NCI-H526 (cell line): Measurements from ENCODE around the gene MAPK14.
"Not testable (repeated sequence)": the region's sequence is repeated elsewhere in the genome, so short reads cannot be mapped to it uniquely, and the experiment has no call there.

Experiments
- DNase-seq, 2 experiments: peaks; one replicate each; lab custom pipeline; 2025; lab: John Stamatoyannopoulos, UW

MAPK14 gene

DNA sequence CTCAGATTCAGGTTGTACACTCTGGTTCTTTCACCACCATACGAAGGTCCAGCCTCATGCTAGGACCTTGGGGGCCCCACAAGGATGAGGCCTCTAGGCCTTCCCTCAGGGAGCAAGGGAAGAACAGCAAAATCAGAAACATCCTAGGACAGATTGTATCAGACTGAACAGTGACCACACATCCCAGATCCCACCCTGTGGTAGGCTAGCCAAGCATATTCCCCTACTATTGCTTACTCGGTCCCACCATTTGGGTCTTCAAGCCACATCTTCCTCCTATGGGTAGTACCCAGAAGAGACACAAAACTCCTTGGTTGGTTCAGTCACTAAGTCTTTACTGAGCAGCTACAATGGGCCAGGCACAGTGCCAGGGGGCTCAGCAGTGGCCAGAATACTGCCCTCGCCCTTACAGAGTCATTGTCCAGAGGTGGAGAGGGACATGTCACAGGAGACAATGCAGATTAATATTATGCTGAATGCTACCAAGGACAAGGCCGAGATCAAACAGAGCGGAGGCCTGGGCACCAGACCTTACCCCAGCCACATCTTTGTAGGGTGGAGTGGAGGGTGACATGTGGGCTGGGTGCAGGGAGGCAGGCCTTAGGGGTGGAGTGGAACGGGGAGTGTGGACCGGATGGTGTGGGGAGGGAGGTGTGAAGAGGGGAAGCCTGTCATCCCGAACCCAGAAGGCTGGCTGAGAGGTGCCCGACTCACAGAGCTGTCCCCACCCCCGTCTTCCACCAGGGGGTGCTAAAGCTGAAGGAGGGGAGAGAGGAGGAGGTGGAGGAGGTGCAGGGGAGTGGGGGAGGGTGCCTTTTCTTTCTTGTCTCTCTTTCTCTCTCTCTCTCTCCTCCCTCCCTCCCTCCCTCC is 95.9 kb downstream of the MAPK14 start:
- DNase-seq: peak; percentile 61 to 88

GRCh38 chr6:36124346-36124745 is 96.7 kb downstream of the MAPK14 start:
- DNase-seq: not testable (repeated sequence)

DNA sequence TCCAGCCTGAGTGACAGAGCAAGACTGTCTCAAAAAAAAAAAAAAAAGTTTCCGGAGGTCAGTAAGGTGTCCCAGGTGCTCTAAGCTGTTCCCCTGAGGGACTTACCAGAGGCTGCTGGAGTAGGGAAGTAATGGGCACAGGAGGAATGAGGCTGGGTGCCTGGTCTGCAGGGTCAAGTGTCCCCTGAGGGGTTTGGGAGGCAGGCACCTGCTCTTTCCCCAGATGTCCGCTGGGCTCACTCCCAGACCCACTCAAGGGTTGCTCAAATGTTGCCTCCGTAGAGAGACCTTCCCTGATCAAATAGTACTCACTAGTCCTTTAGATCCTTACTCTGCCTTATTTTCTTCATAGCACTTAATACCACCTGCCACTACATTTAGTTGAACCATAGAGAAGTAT is 97.3 kb downstream of the MAPK14 start:
- DNase-seq: no peak

- no peak for DNase-seq
Measured at GRCh38 chr6:36125575-36125974, 98.0 kb downstream of the MAPK14 start.

- DNase-seq: no peak
Measured at GRCh38 chr6:36126121-36126520, 98.5 kb downstream of the MAPK14 start.

DNA sequence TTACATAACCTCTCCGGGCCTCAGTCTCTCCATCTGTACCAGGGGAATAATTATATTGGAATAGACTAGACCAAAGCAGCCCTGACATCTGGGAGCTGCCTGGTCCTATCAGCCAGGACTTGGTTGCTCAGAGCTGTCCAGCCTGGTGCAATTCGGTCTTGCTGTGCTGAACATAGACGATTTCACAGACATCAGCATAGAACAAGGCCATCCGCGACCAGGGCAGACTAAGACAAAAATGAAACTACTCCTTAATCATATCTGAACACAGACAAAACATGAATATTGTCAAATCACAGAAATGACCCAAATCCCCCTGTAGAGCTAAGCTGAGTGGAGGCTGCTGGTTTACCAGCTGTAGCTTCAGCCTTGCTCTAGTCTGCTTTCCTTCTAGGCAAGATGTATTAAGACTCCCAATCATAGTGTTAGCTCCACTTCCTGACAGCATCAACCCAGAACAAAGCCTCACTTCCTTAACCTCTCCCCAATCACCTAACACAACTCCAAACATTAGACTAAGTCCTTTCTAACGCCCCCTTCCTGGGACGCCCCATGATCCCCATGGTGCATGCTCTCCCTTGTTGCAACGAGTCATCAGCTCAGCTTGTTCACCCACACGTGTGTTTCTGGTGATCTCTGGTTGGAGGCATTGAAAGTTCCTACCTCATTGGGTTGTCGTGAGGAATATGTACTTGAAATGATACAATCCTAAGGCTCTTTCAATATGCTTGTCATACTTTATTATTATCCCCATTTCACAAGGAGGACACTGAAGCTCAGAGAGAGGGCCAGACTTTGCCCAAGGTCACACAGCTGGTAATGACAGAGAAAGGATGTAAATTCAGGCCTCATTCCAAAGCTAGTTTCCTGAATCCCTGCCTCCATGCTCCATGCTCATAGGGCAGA is 99.2 kb downstream of the MAPK14 start:
- DNase-seq: no peak

DNA sequence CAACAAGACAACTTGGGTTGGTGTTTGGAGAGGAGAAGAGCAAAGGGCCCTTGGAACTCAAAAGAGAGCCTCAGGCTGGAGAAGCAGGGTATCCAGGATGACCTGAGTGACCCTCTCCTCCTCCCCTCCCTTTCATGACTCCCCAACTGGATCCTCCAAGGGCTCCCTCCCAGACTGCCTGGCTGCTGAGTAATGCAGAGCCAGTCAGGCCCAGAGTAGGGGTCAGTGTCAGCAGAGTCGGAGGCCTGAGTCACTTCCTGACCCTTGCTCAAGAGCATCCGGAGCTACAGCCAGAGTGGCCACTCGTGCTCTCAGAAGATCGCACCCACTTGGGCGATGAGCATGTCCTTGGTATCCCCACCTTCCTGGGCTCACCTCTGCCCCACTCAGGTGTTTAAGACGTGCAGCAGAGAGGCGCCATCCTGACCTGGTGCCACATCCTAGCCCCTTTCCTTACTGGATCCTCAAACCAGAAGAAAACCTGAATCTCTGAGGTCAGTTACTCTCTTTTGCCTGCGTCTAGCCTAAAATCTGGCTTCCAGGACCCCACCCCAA is 99.9 kb downstream of the MAPK14 start:
- DNase-seq: no peak

GRCh38 chr6:36128073-36128472 is 100.5 kb downstream of the MAPK14 start:
- no peak for DNase-seq

GRCh38 chr6:36128793-36129192 is 101.2 kb downstream of the MAPK14 start:
- no peak for DNase-seq

DNA sequence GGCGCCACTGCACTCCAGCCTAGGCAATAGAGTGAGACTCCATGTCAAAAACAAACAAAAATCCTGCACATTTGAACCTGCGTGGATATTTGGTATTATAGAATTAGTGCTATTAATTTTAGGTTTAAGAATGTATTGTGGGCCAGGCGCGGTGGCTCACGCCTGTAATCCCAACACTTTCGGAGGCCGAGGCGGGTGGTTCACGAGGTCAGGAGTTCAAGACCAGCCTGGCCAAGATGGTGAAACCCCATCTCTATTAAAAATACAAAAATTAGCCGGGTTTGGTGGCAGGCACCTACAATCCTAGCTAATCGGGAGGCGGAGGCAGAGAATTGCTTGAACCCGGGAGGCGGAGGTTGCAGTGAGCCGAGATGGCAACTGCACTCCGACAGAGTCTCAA is 101.7 kb downstream of the MAPK14 start:
- DNase-seq: not testable (repeated sequence)

DNA sequence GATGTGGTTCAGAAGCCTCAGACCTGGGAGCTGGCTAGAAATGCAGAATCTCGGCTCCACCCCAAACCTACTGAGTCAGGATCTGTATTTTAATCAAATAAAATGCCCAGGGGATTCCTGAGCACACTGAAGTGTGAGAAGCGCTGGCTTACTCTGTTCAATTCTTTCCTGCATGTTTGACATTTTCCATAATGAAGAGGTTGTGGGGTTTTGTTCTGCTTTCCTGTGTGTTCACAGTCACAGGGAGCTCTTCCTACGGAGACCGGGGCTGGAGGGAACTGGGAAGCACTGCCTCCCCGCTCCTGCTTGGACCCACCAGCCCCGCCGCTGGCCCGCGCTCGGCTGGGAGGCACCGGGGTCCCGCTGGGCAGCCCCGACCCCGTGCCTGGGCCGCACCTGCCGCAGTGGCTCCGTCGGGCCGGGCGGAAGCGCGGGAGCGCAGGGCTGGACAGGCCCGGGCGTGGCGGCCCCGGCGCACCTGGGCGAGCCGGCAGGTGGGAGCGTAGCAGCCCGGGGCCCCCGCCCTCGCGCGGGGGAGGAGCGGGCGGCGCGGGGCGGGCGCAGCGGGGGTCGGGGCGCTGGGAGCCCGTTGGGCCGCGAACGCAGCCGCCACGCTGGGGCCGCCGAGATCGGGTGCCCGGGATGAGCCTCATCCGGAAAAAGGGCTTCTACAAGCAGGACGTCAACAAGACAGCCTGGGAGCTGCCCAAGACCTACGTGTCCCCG is 102.5 kb downstream of the MAPK14 start, which contains the start of gene MAPK13:
Gene MAPK13, plus strand, starts transcription at position 573 of the 726 bp plus-strand sequence. Its CDS starts 70 bp downstream, at position 643.
- peak; percentile 35 to 85 for DNase-seq

- peak; percentile 49 to 87 for DNase-seq
Measured at GRCh38 chr6:36130667-36131510, 103.3 kb downstream of the MAPK14 start.

DNA sequence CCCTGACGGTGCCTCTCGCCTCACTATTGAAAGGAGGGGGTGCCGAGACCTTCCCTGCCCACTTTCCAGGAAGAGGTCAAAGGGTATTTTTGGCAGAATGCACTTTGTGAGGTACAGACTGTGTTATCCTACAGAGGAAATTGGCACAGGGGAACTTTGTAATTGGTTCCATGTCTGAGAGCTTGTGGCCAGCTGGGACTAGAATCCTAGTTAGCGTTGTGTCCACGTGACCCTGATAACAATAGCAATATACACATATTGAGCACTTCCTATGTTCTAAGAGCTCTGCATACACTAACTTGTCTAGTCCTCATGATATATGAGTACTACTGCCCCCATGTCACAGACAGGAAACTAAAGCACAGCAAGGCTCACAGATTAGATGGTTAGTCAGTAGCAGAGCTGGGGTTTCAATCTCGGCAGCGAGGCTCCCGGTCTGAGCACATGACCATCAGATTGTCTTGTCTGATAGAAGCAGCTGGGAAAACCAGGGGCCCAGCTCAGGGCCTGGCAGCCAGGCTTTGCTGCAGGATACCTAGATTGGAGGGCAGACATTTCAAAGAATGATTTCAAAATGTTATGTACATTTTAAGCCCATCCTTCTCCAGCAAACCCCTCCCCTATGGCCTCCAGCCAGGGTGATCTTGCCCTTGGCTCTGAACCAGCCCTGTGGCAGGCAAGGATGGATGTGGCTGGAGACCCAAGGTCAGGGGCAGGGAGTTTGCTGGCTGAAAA is 104.1 kb downstream of the MAPK14 start:
- peak; percentile 49 to 59 for DNase-seq

- no peak for DNase-seq
Measured at GRCh38 chr6:36132246-36132895, 104.8 kb downstream of the MAPK14 start.

DNA sequence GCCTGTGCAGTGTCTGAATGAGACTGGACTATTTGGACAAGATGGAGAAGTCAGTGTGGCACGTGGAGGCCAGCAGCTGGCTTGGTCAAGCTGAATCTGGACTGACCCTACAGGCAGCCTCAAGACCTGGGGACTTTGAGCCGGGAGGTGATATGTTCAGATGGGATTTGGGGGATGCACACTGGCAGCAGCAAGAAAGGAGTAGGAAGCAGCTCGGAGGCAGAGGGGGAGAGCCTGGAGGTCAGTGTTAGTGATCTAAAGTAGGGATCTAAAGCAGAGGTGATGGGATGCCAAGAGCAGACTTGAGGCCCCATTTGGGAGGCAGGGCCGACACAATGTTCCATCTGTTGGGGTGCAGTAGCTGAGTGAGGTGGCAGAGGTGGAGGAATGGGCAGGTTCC is 105.5 kb downstream of the MAPK14 start:
- DNase-seq: no peak

GRCh38 chr6:36133912-36134311 is 106.3 kb downstream of the MAPK14 start:
- DNase-seq: no peak

DNA sequence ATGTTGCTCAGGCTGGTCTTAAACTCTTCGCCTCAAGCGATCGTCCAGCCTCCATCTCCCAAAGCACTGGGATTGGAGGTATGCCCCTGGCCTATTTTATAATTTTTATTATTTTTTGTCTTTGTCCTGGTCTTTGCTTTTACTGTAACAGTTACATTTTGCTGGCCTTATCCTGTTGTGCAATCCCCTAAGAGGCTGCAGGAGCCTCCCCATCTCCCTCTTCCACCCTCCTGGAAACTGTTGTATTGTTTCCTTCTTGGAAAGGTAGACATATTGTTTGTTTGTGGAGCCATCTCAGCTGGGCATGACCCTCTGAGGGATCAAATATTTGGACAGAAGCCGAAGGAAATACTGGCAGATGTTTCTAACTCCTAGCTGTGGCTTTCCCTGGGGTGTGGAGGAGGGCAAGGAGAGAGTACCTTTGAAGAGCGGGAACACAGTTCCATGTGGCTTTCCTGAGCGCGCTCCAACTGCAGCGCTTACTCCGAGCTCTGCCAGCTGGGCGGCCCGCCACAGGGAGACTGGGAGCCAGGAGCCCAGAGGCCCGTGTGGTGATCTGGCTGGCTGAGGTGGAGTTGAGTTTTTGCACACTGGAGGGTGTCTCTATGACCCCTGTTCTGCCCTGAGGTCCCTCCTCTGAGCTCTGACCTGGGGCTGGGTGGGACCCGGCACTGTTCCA is 107.6 kb downstream of the MAPK14 start:
- DNase-seq: no peak

DNA sequence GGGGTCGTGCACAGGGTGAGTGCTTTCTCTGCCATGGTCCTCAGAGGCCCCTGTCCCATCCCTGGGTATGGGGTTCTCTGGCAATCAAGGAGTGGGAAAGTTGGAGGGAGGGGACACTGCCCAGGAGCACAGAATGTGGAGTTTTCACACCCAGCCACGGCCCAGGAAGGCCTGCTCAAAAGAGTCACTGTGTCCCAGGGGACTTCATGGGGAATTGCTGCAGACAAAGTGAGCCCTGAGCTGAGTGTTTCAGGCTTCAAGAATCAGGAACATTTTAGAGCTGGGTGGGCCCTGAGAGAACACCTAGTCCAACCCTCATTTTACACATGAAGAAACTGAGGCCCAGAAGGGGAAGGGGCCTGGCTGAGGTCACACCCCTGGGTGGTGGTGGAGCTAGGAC is 108.4 kb downstream of the MAPK14 start:
- no peak for DNase-seq

- no peak for DNase-seq
Measured at GRCh38 chr6:36136551-36136950, 108.9 kb downstream of the MAPK14 start.
